ENCODE data around the gene ANLN. TPM values are rescaled to one million over a fixed set of nuclear protein-coding genes. Genes with fewer than 3 reads are reported as not detected.

ANLN gene
- total and polyA plus RNA-seq, 2 experiments from 2014 or later = 26.9 to 66.7 TPM

DNA sequence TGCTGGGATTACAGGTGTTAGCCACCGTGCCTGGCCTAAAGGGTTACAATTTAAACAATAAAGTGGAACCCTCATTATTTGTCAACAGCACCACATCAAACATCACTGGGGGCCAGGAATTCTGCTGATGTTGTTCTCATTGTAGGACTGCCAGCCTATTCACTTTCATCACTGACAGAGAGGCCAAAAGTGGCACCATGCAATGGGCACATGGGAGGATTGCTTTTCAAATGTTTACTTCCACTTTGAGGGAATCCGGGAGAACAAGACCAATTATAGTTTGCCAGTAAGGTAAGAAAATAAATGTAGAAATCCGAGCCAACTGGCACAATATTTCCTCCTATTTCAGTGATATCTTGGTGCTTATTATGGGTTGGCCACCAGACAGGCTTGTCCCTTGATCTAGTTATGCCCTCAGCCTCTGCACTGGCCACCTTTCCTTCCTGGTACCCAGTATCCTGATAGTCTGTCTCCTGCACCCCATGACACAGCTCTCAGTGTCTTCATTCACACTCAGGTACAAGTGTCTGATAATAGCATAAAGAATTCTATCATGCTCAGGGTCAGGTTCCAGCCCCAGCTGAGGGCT is 82.6 kb downstream of the ANLN start:
- TF ChIP-seq ZNF331 (CRISPR knock-in tag; IDR thresholded peaks at IDR 0.05; ENCODE audit: low read depth) (no peak), EZH2 (IDR thresholded peaks at IDR 0.05; ENCODE audit: low read depth, unreplicated experiment) (no peak), EZH2phosphoT487 (IDR thresholded peaks at IDR 0.05; ENCODE audit: unreplicated experiment) (no peak), STAT1 (IDR thresholded peaks at IDR 0.05; ENCODE audit: unreplicated experiment) (no peak), CREB1 (CRISPR knock-in tag; IDR thresholded peaks at IDR 0.05; ENCODE audit: low read depth) (no peak), JUNB (IDR thresholded peaks at IDR 0.05; ENCODE audit: unreplicated experiment) (no peak), ZNF114 (CRISPR knock-in tag; IDR thresholded peaks at IDR 0.05) (no peak), NANOG (IDR thresholded peaks at IDR 0.05; ENCODE audit: borderline replicate concordance) (no peak), POLR2AphosphoS5 (IDR thresholded peaks at IDR 0.05; ENCODE audit: low read depth) (no peak)
- TF ChIP-seq, protein P1, sequence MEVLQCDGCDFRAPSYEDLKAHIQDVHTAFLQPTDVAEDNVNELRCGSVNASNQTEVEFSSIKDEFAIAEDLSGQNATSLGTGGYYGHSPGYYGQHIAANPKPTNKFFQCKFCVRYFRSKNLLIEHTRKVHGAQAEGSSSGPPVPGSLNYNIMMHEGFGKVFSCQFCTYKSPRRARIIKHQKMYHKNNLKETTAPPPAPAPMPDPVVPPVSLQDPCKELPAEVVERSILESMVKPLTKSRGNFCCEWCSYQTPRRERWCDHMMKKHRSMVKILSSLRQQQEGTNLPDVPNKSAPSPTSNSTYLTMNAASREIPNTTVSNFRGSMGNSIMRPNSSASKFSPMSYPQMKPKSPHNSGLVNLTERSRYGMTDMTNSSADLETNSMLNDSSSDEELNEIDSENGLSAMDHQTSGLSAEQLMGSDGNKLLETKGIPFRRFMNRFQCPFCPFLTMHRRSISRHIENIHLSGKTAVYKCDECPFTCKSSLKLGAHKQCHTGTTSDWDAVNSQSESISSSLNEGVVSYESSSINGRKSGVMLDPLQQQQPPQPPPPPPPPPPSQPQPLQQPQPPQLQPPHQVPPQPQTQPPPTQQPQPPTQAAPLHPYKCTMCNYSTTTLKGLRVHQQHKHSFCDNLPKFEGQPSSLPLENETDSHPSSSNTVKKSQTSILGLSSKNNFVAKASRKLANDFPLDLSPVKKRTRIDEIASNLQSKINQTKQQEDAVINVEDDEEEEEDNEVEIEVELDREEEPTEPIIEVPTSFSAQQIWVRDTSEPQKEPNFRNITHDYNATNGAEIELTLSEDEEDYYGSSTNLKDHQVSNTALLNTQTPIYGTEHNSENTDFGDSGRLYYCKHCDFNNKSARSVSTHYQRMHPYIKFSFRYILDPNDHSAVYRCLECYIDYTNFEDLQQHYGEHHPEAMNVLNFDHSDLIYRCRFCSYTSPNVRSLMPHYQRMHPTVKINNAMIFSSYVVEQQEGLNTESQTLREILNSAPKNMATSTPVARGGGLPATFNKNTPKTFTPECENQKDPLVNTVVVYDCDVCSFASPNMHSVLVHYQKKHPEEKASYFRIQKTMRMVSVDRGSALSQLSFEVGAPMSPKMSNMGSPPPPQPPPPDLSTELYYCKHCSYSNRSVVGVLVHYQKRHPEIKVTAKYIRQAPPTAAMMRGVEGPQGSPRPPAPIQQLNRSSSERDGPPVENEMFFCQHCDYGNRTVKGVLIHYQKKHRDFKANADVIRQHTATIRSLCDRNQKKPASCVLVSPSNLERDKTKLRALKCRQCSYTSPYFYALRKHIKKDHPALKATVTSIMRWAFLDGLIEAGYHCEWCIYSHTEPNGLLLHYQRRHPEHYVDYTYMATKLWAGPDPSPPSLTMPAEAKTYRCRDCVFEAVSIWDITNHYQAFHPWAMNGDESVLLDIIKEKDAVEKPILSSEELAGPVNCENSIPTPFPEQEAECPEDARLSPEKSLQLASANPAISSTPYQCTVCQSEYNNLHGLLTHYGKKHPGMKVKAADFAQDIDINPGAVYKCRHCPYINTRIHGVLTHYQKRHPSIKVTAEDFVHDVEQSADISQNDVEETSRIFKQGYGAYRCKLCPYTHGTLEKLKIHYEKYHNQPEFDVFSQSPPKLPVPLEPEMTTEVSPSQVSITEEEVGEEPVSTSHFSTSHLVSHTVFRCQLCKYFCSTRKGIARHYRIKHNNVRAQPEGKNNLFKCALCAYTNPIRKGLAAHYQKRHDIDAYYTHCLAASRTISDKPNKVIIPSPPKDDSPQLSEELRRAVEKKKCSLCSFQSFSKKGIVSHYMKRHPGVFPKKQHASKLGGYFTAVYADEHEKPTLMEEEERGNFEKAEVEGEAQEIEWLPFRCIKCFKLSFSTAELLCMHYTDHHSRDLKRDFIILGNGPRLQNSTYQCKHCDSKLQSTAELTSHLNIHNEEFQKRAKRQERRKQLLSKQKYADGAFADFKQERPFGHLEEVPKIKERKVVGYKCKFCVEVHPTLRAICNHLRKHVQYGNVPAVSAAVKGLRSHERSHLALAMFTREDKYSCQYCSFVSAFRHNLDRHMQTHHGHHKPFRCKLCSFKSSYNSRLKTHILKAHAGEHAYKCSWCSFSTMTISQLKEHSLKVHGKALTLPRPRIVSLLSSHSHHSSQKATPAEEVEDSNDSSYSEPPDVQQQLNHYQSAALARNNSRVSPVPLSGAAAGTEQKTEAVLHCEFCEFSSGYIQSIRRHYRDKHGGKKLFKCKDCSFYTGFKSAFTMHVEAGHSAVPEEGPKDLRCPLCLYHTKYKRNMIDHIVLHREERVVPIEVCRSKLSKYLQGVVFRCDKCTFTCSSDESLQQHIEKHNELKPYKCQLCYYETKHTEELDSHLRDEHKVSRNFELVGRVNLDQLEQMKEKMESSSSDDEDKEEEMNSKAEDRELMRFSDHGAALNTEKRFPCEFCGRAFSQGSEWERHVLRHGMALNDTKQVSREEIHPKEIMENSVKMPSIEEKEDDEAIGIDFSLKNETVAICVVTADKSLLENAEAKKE (CRISPR knock-in tag; IDR thresholded peaks at IDR 0.05) = no peak
- TF ChIP-seq, protein P2, sequence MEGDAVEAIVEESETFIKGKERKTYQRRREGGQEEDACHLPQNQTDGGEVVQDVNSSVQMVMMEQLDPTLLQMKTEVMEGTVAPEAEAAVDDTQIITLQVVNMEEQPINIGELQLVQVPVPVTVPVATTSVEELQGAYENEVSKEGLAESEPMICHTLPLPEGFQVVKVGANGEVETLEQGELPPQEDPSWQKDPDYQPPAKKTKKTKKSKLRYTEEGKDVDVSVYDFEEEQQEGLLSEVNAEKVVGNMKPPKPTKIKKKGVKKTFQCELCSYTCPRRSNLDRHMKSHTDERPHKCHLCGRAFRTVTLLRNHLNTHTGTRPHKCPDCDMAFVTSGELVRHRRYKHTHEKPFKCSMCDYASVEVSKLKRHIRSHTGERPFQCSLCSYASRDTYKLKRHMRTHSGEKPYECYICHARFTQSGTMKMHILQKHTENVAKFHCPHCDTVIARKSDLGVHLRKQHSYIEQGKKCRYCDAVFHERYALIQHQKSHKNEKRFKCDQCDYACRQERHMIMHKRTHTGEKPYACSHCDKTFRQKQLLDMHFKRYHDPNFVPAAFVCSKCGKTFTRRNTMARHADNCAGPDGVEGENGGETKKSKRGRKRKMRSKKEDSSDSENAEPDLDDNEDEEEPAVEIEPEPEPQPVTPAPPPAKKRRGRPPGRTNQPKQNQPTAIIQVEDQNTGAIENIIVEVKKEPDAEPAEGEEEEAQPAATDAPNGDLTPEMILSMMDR (conservative IDR thresholded peaks at IDR 0.05; ENCODE audit: low read depth in 2 of 2) = no peak
- TF ChIP-seq, protein P3, sequence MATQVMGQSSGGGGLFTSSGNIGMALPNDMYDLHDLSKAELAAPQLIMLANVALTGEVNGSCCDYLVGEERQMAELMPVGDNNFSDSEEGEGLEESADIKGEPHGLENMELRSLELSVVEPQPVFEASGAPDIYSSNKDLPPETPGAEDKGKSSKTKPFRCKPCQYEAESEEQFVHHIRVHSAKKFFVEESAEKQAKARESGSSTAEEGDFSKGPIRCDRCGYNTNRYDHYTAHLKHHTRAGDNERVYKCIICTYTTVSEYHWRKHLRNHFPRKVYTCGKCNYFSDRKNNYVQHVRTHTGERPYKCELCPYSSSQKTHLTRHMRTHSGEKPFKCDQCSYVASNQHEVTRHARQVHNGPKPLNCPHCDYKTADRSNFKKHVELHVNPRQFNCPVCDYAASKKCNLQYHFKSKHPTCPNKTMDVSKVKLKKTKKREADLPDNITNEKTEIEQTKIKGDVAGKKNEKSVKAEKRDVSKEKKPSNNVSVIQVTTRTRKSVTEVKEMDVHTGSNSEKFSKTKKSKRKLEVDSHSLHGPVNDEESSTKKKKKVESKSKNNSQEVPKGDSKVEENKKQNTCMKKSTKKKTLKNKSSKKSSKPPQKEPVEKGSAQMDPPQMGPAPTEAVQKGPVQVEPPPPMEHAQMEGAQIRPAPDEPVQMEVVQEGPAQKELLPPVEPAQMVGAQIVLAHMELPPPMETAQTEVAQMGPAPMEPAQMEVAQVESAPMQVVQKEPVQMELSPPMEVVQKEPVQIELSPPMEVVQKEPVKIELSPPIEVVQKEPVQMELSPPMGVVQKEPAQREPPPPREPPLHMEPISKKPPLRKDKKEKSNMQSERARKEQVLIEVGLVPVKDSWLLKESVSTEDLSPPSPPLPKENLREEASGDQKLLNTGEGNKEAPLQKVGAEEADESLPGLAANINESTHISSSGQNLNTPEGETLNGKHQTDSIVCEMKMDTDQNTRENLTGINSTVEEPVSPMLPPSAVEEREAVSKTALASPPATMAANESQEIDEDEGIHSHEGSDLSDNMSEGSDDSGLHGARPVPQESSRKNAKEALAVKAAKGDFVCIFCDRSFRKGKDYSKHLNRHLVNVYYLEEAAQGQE (IDR thresholded peaks at IDR 0.05; ENCODE audit: unreplicated experiment) = no peak
- TF ChIP-seq, protein P4, sequence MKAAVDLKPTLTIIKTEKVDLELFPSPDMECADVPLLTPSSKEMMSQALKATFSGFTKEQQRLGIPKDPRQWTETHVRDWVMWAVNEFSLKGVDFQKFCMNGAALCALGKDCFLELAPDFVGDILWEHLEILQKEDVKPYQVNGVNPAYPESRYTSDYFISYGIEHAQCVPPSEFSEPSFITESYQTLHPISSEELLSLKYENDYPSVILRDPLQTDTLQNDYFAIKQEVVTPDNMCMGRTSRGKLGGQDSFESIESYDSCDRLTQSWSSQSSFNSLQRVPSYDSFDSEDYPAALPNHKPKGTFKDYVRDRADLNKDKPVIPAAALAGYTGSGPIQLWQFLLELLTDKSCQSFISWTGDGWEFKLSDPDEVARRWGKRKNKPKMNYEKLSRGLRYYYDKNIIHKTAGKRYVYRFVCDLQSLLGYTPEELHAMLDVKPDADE (IDR thresholded peaks at IDR 0.05) = no peak
- Mint-ChIP-seq H3K36me3 (ENCODE audit: low read depth) (no peaks in the 10 kb centered on the region), H3K27me3 (ENCODE audit: insufficient read depth, low read depth, poor library complexity) (peaks cover 7% of the 10 kb centered on the region), H3K4me1 (no peaks in the 10 kb centered on the region), H3K9me3 (no peaks in the 10 kb centered on the region), H3K27ac (no peak overlapping the region), H3K4me3 (no peak overlapping the region)
- H3K4me3 ChIP-seq = no peak overlapping the region
- no peak overlapping the region for H2AFZ ChIP-seq
- H3F3A ChIP-seq (replicated peaks; ENCODE audit: low read depth) = no peaks in the 10 kb centered on the region
- DNase-seq (ENCODE audit: low spot score) = no peak
- no peaks in the 10 kb centered on the region for H3K27me3 ChIP-seq (ENCODE audit: insufficient read depth)
- no peaks in the 10 kb centered on the region for H3K36me3 ChIP-seq (ENCODE audit: insufficient read depth)
- no peak overlapping the region for H3K27ac ChIP-seq (ENCODE audit: low read depth)
- H3K79me2 ChIP-seq (replicated peaks; ENCODE audit: insufficient read depth) = no peaks in the 10 kb centered on the region
- no peak overlapping the region for H3K4me2 ChIP-seq
- H3K4me1 ChIP-seq (ENCODE audit: insufficient read depth) = no peaks in the 10 kb centered on the region
- peaks cover 4% of the 10 kb centered on the region; the same call in 1 of the 2 replicates for H3K9me2 ChIP-seq (ENCODE audit: insufficient read depth)
- ATAC-seq = no peak
- H4K20me1 ChIP-seq (replicated peaks; ENCODE audit: insufficient read depth) = no peaks in the 10 kb centered on the region
